ENCODE measurements around the gene FKBP10.
A peak's percentile ranks its signal among the peaks of the same experiment; 100 is the strongest.

The FKBP10 gene

DNA sequence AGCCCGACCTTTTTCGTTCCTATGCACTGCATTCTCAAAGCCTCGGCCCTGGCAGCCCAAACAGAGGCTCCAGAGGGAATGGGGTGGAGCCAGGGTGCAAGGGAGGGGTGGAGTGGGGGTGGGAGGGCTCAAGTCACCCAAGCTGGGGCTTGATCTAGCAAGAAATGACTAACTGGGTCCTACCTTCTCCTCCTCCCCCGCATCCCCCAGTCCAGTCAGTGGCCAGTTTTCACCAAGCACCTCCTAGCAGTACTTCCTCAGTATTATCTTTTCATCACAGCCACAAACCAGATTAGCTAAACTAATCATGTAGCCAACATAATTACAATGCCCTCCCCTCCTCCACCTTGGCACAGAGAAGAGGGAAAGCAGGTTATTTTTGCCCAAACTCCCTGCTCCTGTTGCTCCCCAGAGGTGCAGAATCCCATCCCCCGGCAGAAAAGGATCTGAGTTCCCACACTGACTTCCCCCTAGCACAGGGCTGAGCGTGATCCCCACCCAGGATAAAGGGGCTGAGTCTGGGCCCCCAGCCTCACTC lies 28.5 kb upstream of the FKBP10 start:
- DNase-seq (ENCODE audit: low spot score), result no peak

DNA sequence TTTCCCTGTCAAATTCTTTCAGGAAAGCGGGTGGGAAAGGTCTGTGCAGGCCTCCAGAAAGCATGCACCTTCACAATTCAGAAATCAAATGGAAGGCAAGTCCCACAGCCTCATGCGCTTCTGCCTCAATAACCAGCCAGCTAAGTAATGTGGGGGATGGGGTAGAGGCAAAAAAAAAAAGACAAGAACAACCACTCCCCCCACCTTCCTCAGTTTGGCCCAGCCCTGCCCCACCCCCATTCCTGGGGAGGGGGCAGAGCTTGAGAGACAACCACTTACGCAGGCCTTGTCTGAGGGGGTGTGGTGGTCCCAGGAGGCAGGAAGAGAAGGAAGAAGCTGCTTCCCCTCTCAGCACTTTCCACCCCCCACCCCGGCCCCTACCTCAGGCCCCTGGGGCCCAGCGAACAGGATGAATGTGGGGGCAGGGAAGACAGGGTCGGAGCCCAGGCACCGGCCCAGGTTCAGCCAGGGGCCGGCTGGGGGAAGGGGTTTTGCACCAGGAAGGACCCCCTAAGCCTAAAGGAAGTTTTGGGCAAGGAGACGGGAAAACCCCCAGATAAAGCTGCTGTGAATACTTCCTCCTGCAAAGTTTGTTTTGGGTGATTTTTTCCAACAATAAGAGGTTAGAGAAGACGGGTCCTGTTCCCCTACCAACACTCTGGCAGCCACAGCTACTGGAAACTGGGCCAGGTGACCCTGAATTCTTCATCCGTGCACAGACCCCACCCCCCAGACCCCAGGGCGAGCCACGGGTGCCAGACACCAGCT lies 27.5 kb upstream of the FKBP10 start:
- no peak for DNase-seq (ENCODE audit: low spot score)

- DNase-seq (ENCODE audit: low spot score), result no peak
Measured at GRCh38 chr17:41785859-41786226, 27.0 kb upstream of the FKBP10 start.

DNA sequence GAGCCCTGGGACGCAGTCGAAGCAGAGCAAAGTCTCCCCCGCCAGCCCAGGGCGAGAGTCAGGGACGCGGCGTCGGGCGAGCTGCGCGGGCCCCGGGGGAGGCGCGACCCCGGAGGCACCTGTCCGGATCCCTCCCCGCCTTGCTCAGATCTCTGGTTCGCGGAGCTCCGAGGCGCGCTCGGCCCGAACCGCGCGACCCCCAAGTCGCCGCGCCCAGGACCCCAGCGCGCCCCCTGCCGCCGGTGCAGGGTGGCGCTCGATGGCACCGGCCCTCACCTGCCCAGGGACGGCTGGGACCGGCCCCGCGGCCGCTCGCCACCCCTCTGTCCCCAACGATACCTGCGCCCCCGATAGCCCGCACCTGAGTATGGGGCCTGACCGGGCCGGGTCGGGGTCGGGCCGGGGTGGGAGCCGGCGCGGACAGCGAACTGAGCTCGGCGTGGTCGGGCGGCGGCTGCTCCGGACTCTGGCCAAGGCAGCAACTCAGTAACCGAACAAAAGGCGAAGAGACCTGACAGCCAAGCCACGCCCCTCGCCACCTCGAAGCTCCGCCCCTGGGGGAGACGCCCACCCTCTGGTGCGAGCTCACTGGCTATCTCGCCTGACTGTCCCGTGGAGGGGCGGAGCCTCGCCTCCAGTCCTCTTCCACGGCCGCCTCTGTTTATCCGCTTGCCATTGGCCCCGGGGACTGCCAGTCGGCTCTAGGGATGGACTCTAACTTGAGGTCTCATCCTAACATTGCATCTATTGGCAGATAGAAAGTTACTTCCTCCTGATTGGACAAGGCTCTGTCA lies 26.4 kb upstream of the FKBP10 start, which contains the start of gene JUP:
JUP (minus strand) TSS at position 485 of the 794 bp plus-strand sequence. CDS start 14,857 bp downstream, outside the sequence.
- peak; percentile 98 for DNase-seq (ENCODE audit: low spot score)

GRCh38 chr17:41787021-41787418 lies 25.8 kb upstream of the FKBP10 start:
- no peak for DNase-seq (ENCODE audit: low spot score)

- DNase-seq (ENCODE audit: low spot score), result peak; percentile 28
Measured at GRCh38 chr17:41792845-41793783, 19.7 kb upstream of the FKBP10 start.

- DNase-seq (ENCODE audit: low spot score), result no peak
Measured at GRCh38 chr17:41793784-41794539, 18.8 kb upstream of the FKBP10 start.

DNA sequence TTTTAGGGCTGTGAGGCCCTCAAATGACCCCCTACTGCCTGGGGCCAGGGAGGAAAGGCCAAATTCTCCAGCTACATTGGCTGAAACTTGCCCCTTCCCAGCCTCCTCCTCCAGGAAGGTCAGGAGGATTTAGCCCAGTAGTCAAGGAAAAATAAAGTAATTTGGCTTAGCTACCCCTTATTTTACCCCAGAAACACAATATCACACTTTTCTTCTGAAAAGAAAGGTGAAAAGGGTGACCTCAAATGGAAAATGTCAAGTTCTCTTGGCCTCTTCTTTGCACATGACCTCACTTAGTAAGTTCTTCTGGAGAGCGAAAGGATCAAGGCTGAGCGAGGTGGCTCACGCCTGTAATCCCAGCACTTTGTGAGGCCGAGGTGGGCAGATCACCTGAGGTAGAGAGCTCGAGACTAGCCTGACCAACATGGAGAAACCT lies 18.2 kb upstream of the FKBP10 start:
- DNase-seq (ENCODE audit: low spot score), result no peak

DNA sequence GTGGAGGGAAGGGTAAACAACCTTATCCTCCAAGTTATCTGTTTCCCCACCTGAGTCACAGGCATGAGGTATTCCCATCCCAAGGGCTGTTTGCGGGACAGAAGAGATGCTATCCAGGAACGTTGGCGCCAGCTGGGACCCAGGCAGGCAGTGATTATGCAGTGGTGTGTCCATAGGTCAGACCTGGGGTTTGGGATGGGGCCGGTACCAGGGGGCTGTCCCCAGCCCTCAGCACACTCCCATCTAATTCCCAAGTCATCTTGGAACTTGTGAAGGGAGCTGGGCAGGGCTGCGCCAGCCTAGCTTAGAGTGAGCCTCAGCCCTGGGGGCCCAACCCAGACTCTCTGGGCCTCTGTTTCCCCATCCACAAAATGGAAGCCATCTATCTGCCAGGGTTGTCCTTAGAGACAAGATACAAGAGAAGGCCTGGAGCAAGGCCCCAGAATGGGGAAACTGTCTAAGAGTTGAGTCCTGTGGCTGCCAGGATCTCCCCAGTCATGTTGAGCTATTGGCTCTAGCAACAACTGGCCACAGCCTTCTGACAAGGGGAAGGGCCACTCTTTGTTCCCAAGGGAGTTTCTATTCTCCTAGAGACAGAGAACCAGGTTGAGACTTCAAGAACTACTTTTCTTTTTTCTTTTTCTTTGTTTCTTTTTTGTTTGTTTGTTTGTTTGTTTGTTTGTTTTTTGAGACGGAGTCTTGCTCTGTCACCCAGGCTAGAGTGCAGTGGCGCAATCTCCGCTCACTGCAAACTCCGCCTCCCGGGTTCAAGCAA lies 16.5 kb upstream of the FKBP10 start:
- DNase-seq (ENCODE audit: low spot score), result no peak

GRCh38 chr17:41797377-41797776 lies 15.4 kb upstream of the FKBP10 start:
- no peak for DNase-seq (ENCODE audit: low spot score)

DNA sequence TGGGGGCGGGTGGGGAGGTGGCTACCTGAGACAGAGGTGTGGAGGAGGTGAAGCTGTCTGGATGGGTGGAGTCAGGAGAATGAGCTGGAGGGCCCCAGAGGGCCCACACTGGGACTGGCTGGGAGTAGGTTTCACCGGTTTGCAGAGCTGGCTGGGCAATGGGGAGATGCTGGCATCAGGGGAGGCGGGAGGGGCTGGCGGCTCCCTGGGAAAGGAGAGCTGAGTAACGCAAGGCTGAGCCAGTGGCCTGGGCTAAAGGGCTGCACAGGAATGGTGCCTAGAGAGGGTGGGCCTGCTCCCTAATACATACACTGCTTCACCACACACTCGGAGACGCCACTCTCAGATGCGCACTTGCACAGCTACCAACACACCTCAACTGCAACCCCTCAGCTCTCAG lies 13.4 kb upstream of the FKBP10 start:
- DNase-seq (ENCODE audit: low spot score), result no peak

- no peak for DNase-seq (ENCODE audit: low spot score)
Measured at GRCh38 chr17:41800601-41801373, 12.0 kb upstream of the FKBP10 start.

- DNase-seq (ENCODE audit: low spot score), result peak; percentile 59
Measured at GRCh38 chr17:41801374-41802271, 11.2 kb upstream of the FKBP10 start.

- no peak for DNase-seq (ENCODE audit: low spot score)
Measured at GRCh38 chr17:41803049-41804020, 9.5 kb upstream of the FKBP10 start.

DNA sequence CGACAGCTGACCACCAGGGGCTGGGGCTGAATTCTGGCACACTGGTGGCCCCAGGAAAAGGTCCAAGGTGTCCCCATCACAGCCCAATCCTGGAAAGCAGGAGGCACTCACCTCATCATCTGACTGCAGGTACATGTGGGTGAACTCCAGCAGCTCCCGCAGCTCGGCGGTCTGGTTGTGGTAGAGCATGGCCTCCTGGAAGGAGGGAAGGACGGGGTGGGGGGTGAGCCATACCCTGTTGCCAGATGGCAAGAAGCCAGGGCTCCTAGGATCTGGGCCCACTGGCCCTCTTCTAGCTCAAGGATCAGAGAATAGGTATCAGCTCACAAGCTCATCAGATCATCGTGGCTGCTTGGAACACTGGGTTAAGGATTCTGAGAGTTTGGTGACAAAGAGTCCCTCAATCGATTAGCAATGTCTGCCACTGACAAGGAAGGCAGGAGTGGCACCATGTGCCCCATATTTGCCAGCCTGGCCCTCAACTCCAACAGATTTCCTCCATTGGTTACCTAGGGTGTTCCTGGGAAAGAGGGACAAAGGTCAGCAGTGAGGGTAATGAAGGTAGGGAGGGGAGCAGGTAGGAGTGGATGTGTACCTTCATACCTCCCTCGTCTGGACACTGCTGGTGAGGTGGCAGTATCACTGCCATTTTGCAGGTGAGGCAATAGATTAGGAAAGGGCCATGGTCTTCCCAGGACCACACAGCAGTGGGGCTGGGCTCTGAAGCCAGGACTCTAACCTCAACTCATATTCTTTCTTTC lies 5.9 kb upstream of the FKBP10 start:
- no peak for DNase-seq (ENCODE audit: low spot score)

All from COLO829 (cell line).